H7 (cell line): ENCODE results near the gene PDZRN4. TPM values are rescaled to one million over a fixed set of nuclear protein-coding genes. Genes with fewer than 3 reads are reported as not detected.
"Not testable (repeated sequence)": the region's sequence is repeated elsewhere in the genome, so short reads cannot be mapped to it uniquely, and the experiment has no call there.

Source experiments
- DNase-seq: peaks from one replicate; pipeline ENCODE4 v3.0.0; 2012
- H3K27me3 ChIP-seq: 2 replicates; pipeline ENCODE4 v1.6.0; 2011; ENCODE audit warnings: mild to moderate bottlenecking, low read length; ENCODE audit not compliant: control insufficient read depth, insufficient read depth
- H3K36me3 ChIP-seq: replicated peaks from 2 replicates; pipeline ENCODE4 v1.5.1; 2011; ENCODE audit warnings: low read length; ENCODE audit not compliant: control insufficient read depth, insufficient read depth
- H3K4me3 ChIP-seq: 2 replicates; pipeline ENCODE4 v1.5.1; 2011; ENCODE audit warnings: low read depth, mild to moderate bottlenecking, control low read depth, low read length, moderate library complexity; ENCODE audit not compliant: insufficient read depth
- total RNA-seq: library from RNA; depleted of rRNA; stranded (reverse); fragments of >200 nt; shearing (Covaris generic); gene quantifications from 2 replicates; pipeline ENCODE4 v1.2.3, GENCODE V29; 2014

The PDZRN4 gene
- total RNA-seq, 1 experiment from 2014 or later, result 0.17 TPM

DNA sequence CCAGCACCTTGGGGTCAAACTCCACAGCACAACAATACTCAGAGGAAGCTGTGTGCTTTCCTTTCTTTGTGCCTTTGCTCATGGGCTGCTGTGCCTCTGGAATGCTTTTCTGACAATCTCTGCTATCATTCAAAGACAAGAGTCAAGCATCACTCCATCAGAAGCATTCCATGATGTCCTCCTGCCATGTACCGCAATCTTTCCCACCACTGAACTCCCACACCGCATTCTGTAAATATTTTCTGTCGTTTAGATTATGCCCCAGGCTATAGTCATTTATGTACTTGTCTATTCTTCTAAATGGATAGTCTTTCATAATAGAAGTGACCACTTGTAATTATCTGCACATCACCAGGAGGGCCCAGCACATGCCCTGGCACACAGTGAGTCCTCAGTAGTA, 327.8 kb downstream of the PDZRN4 start:
- Histone ChIP-seq H3K4me3 (no peak overlapping the region), H3K36me3 (no peaks in the 10 kb centered on the region), H3K27me3 (no peaks in the 10 kb centered on the region)
- DNase-seq, result no peak

DNA sequence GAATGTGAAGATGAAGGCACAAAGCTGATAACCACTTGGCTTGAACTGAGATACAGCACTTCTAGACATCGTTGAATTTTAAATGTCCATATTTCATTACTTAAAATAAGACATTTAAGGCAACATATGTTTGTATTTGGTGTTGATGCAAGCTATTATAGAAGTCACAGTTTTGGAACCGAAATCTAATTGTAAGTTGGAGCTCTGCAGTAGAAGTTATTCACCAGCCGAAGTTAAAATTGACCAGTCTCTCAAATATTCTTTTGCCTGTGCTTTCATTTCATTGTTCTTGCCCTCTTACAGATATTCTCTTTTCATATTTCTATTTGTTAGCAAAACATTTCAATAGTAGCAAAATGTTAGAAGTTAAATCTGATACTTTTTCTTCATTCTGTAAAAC, 332.7 kb downstream of the PDZRN4 start:
- H3K36me3 ChIP-seq, result no peaks in the 10 kb centered on the region
- DNase-seq, result no peak

DNA sequence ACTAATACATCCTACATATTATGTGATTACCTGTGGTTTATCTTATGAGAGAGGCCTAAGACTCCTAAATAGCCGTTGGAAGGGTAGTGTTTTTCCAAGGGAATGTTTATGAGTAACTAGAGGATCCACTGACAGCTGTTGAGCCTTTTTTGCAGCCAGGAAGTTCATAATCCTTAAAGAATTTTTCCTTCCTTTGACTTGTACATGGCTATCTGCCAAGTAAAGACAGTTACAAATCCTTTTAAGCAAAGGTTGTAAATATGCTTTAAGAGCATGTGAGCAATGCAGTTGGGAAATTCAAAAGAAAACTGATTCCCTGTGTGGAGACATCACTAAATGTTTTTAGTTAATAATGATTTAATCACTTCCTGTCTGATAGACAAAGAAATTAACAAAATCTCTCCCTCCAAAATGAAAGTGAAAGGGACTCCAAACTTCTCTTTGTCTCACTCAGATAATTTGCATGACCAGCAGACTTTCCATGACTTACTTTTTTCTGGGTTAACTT, 333.8 kb downstream of the PDZRN4 start:
- Histone ChIP-seq H3K4me3 (no peak overlapping the region), H3K27me3 (no peaks in the 10 kb centered on the region)
- DNase-seq, result no peak

More for the DNA sequence above, 332.7 kb downstream of the PDZRN4 start:
- Histone ChIP-seq H3K27me3 (no peaks in the 10 kb centered on the region), H3K4me3 (no peak overlapping the region)

GRCh38 chr12:41527062-41527461, 338.9 kb downstream of the PDZRN4 start:
- no peak overlapping the region for H3K4me3 ChIP-seq
- H3K36me3 ChIP-seq, result no peaks in the 10 kb centered on the region
- no peak for DNase-seq
- no peaks in the 10 kb centered on the region for H3K27me3 ChIP-seq

More for the DNA sequence above, 333.8 kb downstream of the PDZRN4 start:
- no peaks in the 10 kb centered on the region for H3K36me3 ChIP-seq

DNA sequence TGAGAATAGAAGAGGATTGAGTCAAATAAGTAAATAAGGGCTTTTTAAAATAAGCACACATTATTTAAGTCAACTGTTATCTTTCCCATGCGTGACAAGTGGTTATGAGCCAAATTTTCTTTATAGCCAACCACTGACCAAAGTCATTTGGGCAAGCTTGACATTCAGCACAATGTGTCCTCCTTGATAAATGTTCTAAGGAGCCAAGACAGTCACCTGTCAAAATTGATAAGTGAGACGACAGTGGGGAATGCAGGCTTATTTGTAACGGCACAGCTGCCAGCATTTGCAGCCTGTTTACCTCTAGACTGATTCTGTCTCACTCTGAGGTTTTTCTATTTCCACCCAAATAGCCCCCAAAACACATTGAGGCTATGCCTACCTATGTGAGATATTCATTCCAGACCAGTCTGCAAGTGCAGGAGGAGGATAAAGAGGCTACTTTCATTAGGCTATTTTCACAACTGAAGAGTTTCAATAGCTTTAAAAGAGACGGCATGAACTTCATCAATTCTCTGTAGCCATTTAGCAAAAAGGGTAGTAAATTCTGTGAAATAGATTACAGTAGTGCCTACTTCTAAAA, 339.5 kb downstream of the PDZRN4 start:
- H3K4me3 ChIP-seq, result no peak overlapping the region
- no peaks in the 10 kb centered on the region for H3K36me3 ChIP-seq
- DNase-seq, result no peak
- H3K27me3 ChIP-seq, result no peaks in the 10 kb centered on the region

DNA sequence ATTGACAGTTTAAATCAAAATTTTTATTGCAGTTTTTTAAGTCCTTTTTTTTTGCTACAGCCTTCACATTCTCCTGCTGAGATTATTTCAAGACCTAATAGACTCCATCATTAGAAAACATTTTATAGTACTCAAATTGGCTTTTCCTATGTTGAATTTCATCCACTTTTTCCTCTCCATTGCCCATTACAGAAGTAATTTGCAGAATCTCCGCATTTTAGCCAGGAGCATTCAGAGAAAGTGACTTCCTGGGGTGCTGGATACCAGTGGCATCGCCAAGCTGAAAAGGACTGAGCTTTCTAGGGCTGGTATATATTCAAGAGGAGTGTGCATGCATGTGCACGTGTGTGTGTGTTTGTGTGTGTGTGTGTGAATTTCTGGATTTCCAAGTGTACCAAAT, 340.8 kb downstream of the PDZRN4 start:
- no peaks in the 10 kb centered on the region for H3K27me3 ChIP-seq
- H3K4me3 ChIP-seq, result no peak overlapping the region
- no peak for DNase-seq
- no peaks in the 10 kb centered on the region for H3K36me3 ChIP-seq

- no peak overlapping the region for H3K4me3 ChIP-seq
- H3K36me3 ChIP-seq, result no peaks in the 10 kb centered on the region
- DNase-seq, result no peak
- no peaks in the 10 kb centered on the region for H3K27me3 ChIP-seq
These were observed 342.3 kb downstream of the PDZRN4 start for GRCh38 chr12:41530441-41530840.

DNA sequence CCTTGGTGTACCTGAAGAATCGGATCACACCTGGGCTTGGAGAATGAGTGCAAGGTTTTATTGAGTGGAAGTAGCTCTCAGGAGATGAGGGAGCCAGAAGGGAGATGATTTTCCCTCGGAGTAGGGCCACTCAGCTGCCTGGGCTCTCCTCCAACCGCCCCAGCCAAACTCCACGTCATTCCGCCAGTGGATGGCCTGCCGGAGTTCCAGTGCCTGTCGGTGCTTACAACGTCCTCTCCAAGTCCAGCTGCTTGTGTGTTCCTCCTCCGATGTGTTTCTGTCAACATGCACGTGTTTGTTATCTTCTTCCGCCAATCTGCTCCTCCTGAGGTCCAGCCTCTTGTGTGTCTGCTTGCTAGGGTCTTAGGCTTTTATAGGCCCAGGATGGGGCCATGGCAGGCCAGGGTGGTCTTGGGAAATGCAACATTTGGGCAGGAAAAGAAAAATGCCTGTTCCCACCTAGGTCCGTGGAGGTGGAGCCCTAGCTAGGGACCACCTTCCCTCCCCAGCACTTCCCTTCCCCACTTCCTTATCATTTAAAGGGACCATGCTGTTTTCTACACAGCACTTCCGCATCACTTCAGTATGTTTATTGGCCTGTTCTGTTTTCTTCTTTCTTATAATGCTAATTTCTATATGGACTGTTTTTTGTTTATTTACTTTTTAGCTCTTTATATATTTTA, 343.2 kb downstream of the PDZRN4 start:
- Histone ChIP-seq H3K4me3 (no peak overlapping the region), H3K27me3 (no peaks in the 10 kb centered on the region), H3K36me3 (no peaks in the 10 kb centered on the region)
- DNase-seq, result no peak

GRCh38 chr12:41532072-41532471, 344.0 kb downstream of the PDZRN4 start:
- no peak overlapping the region for H3K4me3 ChIP-seq
- no peak for DNase-seq
- no peaks in the 10 kb centered on the region for H3K27me3 ChIP-seq
- no peaks in the 10 kb centered on the region for H3K36me3 ChIP-seq

DNA sequence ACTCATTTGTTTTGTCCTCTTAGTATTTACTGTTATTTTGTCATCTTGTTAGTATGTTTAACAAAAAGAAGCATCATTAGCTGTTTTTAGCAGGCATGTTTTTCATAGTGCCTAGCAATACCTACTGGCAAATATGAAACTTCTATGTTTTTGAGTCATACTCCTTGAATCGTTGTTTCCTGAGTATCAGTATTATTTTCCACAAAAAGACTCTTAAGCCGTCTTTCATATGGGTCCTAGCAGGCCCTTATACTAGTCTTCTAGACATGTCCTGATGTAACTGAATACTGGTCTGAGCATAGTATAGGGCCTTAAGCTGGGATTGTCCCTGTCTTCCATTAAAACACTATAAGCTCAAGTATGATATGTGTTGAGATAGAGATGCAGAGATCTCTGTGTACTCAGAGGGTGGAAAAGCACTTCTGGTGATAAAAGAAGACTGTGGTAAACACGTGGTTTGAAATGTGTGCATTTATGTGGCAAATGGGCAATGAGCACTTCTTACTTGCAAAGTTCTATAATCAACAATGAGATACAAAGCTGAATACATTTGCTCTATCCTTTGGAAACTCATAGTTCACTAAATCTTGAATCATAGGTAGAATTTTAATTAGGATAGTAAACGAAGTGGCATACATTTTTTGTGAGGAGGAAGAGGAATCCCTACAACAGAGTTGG, 348.8 kb downstream of the PDZRN4 start:
- Histone ChIP-seq H3K4me3 (no peak overlapping the region), H3K27me3 (no peaks in the 10 kb centered on the region), H3K36me3 (no peaks in the 10 kb centered on the region)
- no peak for DNase-seq

GRCh38 chr12:41537522-41537921, 349.4 kb downstream of the PDZRN4 start:
- H3K4me3 ChIP-seq, result no peak overlapping the region
- H3K36me3 ChIP-seq, result no peaks in the 10 kb centered on the region
- DNase-seq, result no peak
- H3K27me3 ChIP-seq, result no peaks in the 10 kb centered on the region

- no peaks in the 10 kb centered on the region for H3K36me3 ChIP-seq
- no peak overlapping the region for H3K4me3 ChIP-seq
- H3K27me3 ChIP-seq, result no peaks in the 10 kb centered on the region
- no peak for DNase-seq
These were observed 357.6 kb downstream of the PDZRN4 start for GRCh38 chr12:41545761-41546160.

GRCh38 chr12:41547071-41547470, 359.0 kb downstream of the PDZRN4 start:
- not testable (repeated sequence) for H3K4me3 ChIP-seq, H3K27me3 ChIP-seq, H3K36me3 ChIP-seq, DNase-seq

DNA sequence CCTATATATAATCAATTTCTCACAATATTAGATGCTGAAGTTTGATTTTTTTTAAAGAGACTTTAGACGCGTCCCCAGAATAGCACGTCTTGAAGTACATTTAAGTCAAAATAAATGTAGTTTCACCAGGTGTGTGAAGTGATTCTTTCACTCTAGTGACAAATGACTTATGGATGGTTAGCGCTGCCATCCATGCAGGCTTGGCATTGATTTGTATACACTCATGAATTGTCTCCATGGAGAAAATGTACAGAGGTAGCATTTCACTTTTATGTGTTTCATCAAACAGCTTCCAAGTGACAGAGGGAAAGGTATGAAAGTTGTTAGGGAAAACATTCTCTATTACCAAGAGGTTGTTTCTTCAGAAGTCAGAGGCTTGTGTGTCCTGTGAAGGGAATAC, 360.8 kb downstream of the PDZRN4 start:
- Histone ChIP-seq H3K27me3 (no peaks in the 10 kb centered on the region), H3K36me3 (no peaks in the 10 kb centered on the region), H3K4me3 (no peak overlapping the region)
- DNase-seq, result no peak

GRCh38 chr12:41552588-41552987, 364.5 kb downstream of the PDZRN4 start:
- no peak for DNase-seq
- H3K4me3 ChIP-seq, result no peak overlapping the region

More at GRCh38 chr12:41552588-41552987, 364.5 kb downstream of the PDZRN4 start:
- Histone ChIP-seq H3K36me3 (no peaks in the 10 kb centered on the region), H3K27me3 (no peaks in the 10 kb centered on the region)
